Mammary epithelial cell (primary cell): ENCODE results near the gene IRGM.

Source experiments
- EZH2 ChIP-seq: IDR thresholded peaks from 2 replicates; pipeline ENCODE4 v1.6.1; 2012; ENCODE audit warnings: low read length, inconsistent platforms, borderline replicate concordance
- TF ChIP-seq, protein P1 (sequence below), 2 donors: IDR thresholded peaks in 1 of 2; conservative IDR thresholded peaks in 1 of 2; 2 replicates each; pipeline ENCODE4 v1.5.1; 2011 to 2012; ENCODE audit warnings: inconsistent platforms in 2 of 2, low read length in 2 of 2, mild to moderate bottlenecking in 2 of 2, control low read depth in 1 of 2, low read depth in 1 of 2; ENCODE audit not compliant: insufficient read depth in 1 of 2; ENCODE audit errors: extremely low read depth in 1 of 2

DNA sequence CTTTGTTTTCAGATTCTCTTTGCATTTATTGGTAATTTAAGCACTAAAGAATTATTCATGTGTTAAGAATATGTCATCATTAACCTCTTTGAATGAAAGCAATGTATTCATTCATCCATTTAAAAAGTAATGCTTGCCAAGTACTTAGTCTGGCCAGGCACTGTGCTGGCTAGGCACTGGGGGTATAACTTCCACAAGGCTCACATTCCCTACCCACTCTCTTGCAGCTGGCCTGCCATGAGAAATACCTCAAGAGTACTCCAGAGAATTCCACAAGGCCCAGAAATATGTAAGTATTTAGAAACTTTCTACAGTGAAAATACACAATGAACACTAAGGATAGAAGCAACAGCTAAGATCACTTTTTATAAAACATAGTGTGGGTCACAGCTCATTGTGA is 33.0 kb downstream of the IRGM start:
- TF ChIP-seq, protein P1, sequence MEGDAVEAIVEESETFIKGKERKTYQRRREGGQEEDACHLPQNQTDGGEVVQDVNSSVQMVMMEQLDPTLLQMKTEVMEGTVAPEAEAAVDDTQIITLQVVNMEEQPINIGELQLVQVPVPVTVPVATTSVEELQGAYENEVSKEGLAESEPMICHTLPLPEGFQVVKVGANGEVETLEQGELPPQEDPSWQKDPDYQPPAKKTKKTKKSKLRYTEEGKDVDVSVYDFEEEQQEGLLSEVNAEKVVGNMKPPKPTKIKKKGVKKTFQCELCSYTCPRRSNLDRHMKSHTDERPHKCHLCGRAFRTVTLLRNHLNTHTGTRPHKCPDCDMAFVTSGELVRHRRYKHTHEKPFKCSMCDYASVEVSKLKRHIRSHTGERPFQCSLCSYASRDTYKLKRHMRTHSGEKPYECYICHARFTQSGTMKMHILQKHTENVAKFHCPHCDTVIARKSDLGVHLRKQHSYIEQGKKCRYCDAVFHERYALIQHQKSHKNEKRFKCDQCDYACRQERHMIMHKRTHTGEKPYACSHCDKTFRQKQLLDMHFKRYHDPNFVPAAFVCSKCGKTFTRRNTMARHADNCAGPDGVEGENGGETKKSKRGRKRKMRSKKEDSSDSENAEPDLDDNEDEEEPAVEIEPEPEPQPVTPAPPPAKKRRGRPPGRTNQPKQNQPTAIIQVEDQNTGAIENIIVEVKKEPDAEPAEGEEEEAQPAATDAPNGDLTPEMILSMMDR (conservative IDR thresholded peaks at IDR 0.05 in 1 of 2, IDR thresholded peaks at IDR 0.05 in 1 of 2; ENCODE audit: extremely low read depth in 1 of 2, insufficient read depth in 1 of 2, low read depth in 1 of 2, low read length in 2 of 2) = no peak
- TF ChIP-seq EZH2 = no peak
